ENCODE results near the gene MAPK10. TPM values are rescaled to one million over a fixed set of nuclear protein-coding genes. Genes with fewer than 3 reads are reported as not detected.

The MAPK10 gene
- total and polyA plus RNA-seq, 2 of the 8 experiments (the other 6 are each of a cell fraction or from before 2014, with no cell fraction given) = 2.5 to 3.1 TPM

DNA sequence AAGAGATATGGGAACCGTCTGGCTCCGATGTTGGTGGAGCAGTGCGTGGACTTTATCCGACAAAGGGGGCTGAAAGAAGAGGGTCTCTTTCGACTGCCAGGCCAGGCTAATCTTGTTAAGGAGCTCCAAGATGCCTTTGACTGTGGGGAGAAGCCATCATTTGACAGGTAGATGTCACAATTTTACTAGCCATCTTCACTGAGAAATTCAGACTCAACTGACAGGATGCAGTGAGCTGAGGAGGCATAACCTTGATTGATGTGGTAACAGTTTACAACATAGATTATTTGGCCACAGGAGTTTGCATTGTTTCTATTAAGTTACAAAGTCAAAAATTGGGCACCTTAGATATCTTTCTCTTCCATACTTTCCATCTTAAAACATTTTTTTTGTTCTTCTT, 417.7 kb downstream of the MAPK10 start:
- POLR2A ChIA-PET (ENCODE audit: partially characterized antibody) = no interaction called here
- no peak overlapping the region for H2BK5ac ChIP-seq (ENCODE audit: low read depth, low read length)
- H3K79me2 ChIP-seq (ENCODE audit: control insufficient read depth in 1 of 2, insufficient read depth in 2 of 2, low read length in 2 of 2) = no peaks in the 10 kb centered on the region
- H4K5ac ChIP-seq (ENCODE audit: insufficient read length, low read depth, low read length) = no peak overlapping the region
- no peaks in the 10 kb centered on the region for H3K27me3 ChIP-seq (replicated peaks in 1 of 4; ENCODE audit: control insufficient read depth in 3 of 4, extremely low read depth in 1 of 4, insufficient read depth in 3 of 4, low read length in 3 of 4)
- H3K9ac ChIP-seq (replicated peaks in 1 of 4; ENCODE audit: extremely low read depth in 1 of 4, low read depth in 3 of 4, low read length in 3 of 4) = no peak overlapping the region
- H3K23ac ChIP-seq (ENCODE audit: insufficient read length) = no peak overlapping the region
- peak overlapping the region; percentile 73; the same call in 1 of the 2 replicates for H2AFZ ChIP-seq (ENCODE audit: low read length)
- H3K4me1 ChIP-seq (replicated peaks in 1 of 4; ENCODE audit: control insufficient read depth in 3 of 4, insufficient read depth in 4 of 4, low read length in 3 of 4) = no peaks in the 10 kb centered on the region
- no peaks in the 10 kb centered on the region for H3K23me2 ChIP-seq (ENCODE audit: low read depth, low read length)
- no peak overlapping the region for H4K91ac ChIP-seq (replicated peaks; ENCODE audit: insufficient read length, low read length)
- no peak overlapping the region for H2BK20ac ChIP-seq (ENCODE audit: low read length)
- no peak overlapping the region for H3K56ac ChIP-seq (replicated peaks; ENCODE audit: insufficient read length, low read depth, low read length)
- no peak overlapping the region for H2BK12ac ChIP-seq (ENCODE audit: low read depth, low read length)
- H4K20me1 ChIP-seq (replicated peaks in 1 of 2; ENCODE audit: control insufficient read depth in 1 of 2, insufficient read depth in 2 of 2, low read length in 2 of 2) = no peaks in the 10 kb centered on the region
- no peaks in the 10 kb centered on the region for H3K9me3 ChIP-seq (ENCODE audit: insufficient read depth in 2 of 2, low read depth in 1 of 2, low read length in 1 of 2)
- no peak overlapping the region for H2BK120ac ChIP-seq (replicated peaks; ENCODE audit: low read depth, low read length)
- FAIRE-seq (no peak), DNase-seq (ENCODE audit: low read depth in 1 of 2, low spot score in 2 of 2) (no peak)
- no peaks in the 10 kb centered on the region for H3K79me1 ChIP-seq (ENCODE audit: low read depth, low read length)
- CTCF ChIA-PET (ENCODE audit: partially characterized antibody) = interaction anchor here (0.6 kb wide), 1 partner anchor 21 kb away, joined by 3 read pairs; no protein-coding TSS in a partner anchor
- no peak overlapping the region for H3K27ac ChIP-seq (ENCODE audit: low read depth, low read length)
- 92% methylated on average over 5 of the region's 5 CpGs; no CpG with 5 or more reads in 1 of the 2 experiments for WGBS, 2 experiments (ENCODE audit: extremely low coverage in 1 of 2, insufficient coverage in 1 of 2, insufficient read length in 1 of 2, insufficient replicate concordance in 2 of 2, low coverage in 1 of 2, low lambda C conversion rate in 2 of 2, missing lambda C conversion rate in 1 of 2)
- no peak overlapping the region for H2AK5ac ChIP-seq (ENCODE audit: low read depth, low read length)
- H3K4ac ChIP-seq (replicated peaks; ENCODE audit: insufficient read length, low read depth, low read length) = no peak overlapping the region
- no peak overlapping the region for H4K8ac ChIP-seq (ENCODE audit: extremely low read depth, insufficient read depth, low read length)
- no peak overlapping the region for H3K14ac ChIP-seq (ENCODE audit: insufficient read length)
- no peak overlapping the region for H3K4me3 ChIP-seq (ENCODE audit: extremely low read depth in 1 of 4, insufficient read depth in 2 of 4, low read depth in 3 of 4, low read length in 4 of 4)
- H3K4me2 ChIP-seq (ENCODE audit: insufficient read depth in 1 of 2, low read depth in 2 of 2, low read length in 2 of 2) = no peak overlapping the region
- no peak overlapping the region for H3K18ac ChIP-seq (ENCODE audit: extremely low read depth, low read length)
- no peaks in the 10 kb centered on the region for H3K36me3 ChIP-seq (ENCODE audit: control insufficient read depth in 2 of 4, insufficient read depth in 4 of 4, low read length in 3 of 4)
- no peak overlapping the region for H2BK15ac ChIP-seq (ENCODE audit: low read length)
- no peak for TF ChIP-seq HDAC6 (IDR thresholded peaks at IDR 0.05; ENCODE audit: low read depth, low read length)
- TF ChIP-seq SP4 (IDR thresholded peaks at IDR 0.05; ENCODE audit: low read length) = no peak
- TF ChIP-seq YY1 (IDR thresholded peaks at IDR 0.05; ENCODE audit: low read depth, low read length) = no peak
- no peak for TF ChIP-seq KDM4A (IDR thresholded peaks at IDR 0.05; ENCODE audit: low read depth, low read length, severe bottlenecking)
- TF ChIP-seq SP2 (IDR thresholded peaks at IDR 0.05; ENCODE audit: low read length) = no peak
- no peak for TF ChIP-seq TAF7 (optimal IDR thresholded peaks at IDR 0.05; ENCODE audit: borderline replicate concordance, low read depth, low read length)
- TF ChIP-seq, protein P1, sequence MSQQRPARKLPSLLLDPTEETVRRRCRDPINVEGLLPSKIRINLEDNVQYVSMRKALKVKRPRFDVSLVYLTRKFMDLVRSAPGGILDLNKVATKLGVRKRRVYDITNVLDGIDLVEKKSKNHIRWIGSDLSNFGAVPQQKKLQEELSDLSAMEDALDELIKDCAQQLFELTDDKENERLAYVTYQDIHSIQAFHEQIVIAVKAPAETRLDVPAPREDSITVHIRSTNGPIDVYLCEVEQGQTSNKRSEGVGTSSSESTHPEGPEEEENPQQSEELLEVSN (IDR thresholded peaks at IDR 0.05) = no peak
- TF ChIP-seq, protein P2, sequence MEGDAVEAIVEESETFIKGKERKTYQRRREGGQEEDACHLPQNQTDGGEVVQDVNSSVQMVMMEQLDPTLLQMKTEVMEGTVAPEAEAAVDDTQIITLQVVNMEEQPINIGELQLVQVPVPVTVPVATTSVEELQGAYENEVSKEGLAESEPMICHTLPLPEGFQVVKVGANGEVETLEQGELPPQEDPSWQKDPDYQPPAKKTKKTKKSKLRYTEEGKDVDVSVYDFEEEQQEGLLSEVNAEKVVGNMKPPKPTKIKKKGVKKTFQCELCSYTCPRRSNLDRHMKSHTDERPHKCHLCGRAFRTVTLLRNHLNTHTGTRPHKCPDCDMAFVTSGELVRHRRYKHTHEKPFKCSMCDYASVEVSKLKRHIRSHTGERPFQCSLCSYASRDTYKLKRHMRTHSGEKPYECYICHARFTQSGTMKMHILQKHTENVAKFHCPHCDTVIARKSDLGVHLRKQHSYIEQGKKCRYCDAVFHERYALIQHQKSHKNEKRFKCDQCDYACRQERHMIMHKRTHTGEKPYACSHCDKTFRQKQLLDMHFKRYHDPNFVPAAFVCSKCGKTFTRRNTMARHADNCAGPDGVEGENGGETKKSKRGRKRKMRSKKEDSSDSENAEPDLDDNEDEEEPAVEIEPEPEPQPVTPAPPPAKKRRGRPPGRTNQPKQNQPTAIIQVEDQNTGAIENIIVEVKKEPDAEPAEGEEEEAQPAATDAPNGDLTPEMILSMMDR (IDR thresholded peaks at IDR 0.05; ENCODE audit: control extremely low read depth in 1 of 3, insufficient read depth in 1 of 3, low read depth in 1 of 3, low read length in 3 of 3) = no peak
- TF ChIP-seq TBP (IDR thresholded peaks at IDR 0.05; ENCODE audit: low read depth, low read length) = no peak
- TF ChIP-seq SIN3A (conservative IDR thresholded peaks at IDR 0.05 in 1 of 2, IDR thresholded peaks at IDR 0.05 in 1 of 2; ENCODE audit: low read depth in 1 of 2, low read length in 2 of 2) = no peak
- TF ChIP-seq TAF1 (IDR thresholded peaks at IDR 0.05; ENCODE audit: low read depth, low read length) = no peak
- no peak for TF ChIP-seq BRCA1 (IDR thresholded peaks at IDR 0.05; ENCODE audit: low read depth, low read length)
